ENCODE data around the gene CXCL10.

The CXCL10 gene

GRCh38 chr4:76060506-76060905 lies 37.2 kb upstream of the CXCL10 start:
- in situ Hi-C loops (cut with MboI; ENCODE audit: low sequenced_read_pairs, unreplicated experiment): loop anchor here (10.0 kb wide), 1 partner anchor 156 kb away; the partner anchor contains the start of gene PPEF2
- no peak for TF ChIP-seq CTCF (IDR thresholded peaks at IDR 0.05; ENCODE audit: borderline replicate concordance, control extremely low read depth, extremely low read depth, insufficient read depth, missing control alignments)
- DNase-seq (ENCODE audit: low spot score): no peak

- no peak for DNase-seq (ENCODE audit: low spot score)
- in situ Hi-C loops (cut with MboI; ENCODE audit: low sequenced_read_pairs, unreplicated experiment): loop anchor here (10.0 kb wide), 1 partner anchor 155 kb away; the partner anchor contains the start of gene PPEF2
- no peak for TF ChIP-seq CTCF (IDR thresholded peaks at IDR 0.05; ENCODE audit: borderline replicate concordance, control extremely low read depth, extremely low read depth, insufficient read depth, missing control alignments)
Measured at GRCh38 chr4:76059750-76060149, 36.5 kb upstream of the CXCL10 start.

- no peak for TF ChIP-seq CTCF (IDR thresholded peaks at IDR 0.05; ENCODE audit: borderline replicate concordance, control extremely low read depth, extremely low read depth, insufficient read depth, missing control alignments)
- DNase-seq (ENCODE audit: low spot score): no peak
- in situ Hi-C loops (cut with MboI; ENCODE audit: low sequenced_read_pairs, unreplicated experiment): no loop called here
Measured at GRCh38 chr4:76058888-76059426, 35.7 kb upstream of the CXCL10 start.

- in situ Hi-C loops (cut with MboI; ENCODE audit: low sequenced_read_pairs, unreplicated experiment): no loop called here
- DNase-seq (ENCODE audit: low spot score): peak; percentile 40
Measured at GRCh38 chr4:76058302-76058701, 35.0 kb upstream of the CXCL10 start.

GRCh38 chr4:76055421-76055820 lies 32.1 kb upstream of the CXCL10 start:
- in situ Hi-C loops (cut with MboI; ENCODE audit: low sequenced_read_pairs, unreplicated experiment): no loop called here
- DNase-seq (ENCODE audit: low spot score): no peak
- no peak for TF ChIP-seq CTCF (IDR thresholded peaks at IDR 0.05; ENCODE audit: borderline replicate concordance, control extremely low read depth, extremely low read depth, insufficient read depth, missing control alignments)

More at GRCh38 chr4:76058302-76058701, 35.0 kb upstream of the CXCL10 start:
- TF ChIP-seq CTCF (IDR thresholded peaks at IDR 0.05; ENCODE audit: borderline replicate concordance, control extremely low read depth, extremely low read depth, insufficient read depth, missing control alignments): no peak

GRCh38 chr4:76055016-76055415 lies 31.7 kb upstream of the CXCL10 start:
- TF ChIP-seq CTCF (IDR thresholded peaks at IDR 0.05; ENCODE audit: borderline replicate concordance, control extremely low read depth, extremely low read depth, insufficient read depth, missing control alignments): no peak
- DNase-seq (ENCODE audit: low spot score): peak; percentile 66
- in situ Hi-C loops (cut with MboI; ENCODE audit: low sequenced_read_pairs, unreplicated experiment): no loop called here

All from GM13976 (cell line).